Ishikawa (cell line): ENCODE data around the gene SETBP1.

ENCODE experiments used
- CEBPB ChIP-seq: IDR thresholded peaks from 2 replicates; pipeline ENCODE4 v1.6.1; 2012
- CREB1 ChIP-seq: IDR thresholded peaks from 2 replicates; pipeline ENCODE4 v1.6.1; 2012; ENCODE audit warnings: low read depth
- EGR1 ChIP-seq: IDR thresholded peaks from 2 replicates; pipeline ENCODE4 v1.6.1; 2012
- EP300 ChIP-seq: IDR thresholded peaks from 2 replicates; pipeline ENCODE4 v1.6.1; 2012; ENCODE audit warnings: borderline replicate concordance
- FOXM1 ChIP-seq: IDR thresholded peaks from 2 replicates; pipeline ENCODE4 v1.6.1; 2012; ENCODE audit warnings: low read depth, borderline replicate concordance
- NFIC ChIP-seq: IDR thresholded peaks from 2 replicates; pipeline ENCODE4 v1.6.1; 2012
- RAD21 ChIP-seq: IDR thresholded peaks from 2 replicates; pipeline ENCODE4 v1.6.1; 2012; ENCODE audit warnings: low read depth
- TAF1 ChIP-seq: IDR thresholded peaks from 2 replicates; pipeline ENCODE4 v1.6.1; 2012; ENCODE audit warnings: low read depth, mild to moderate bottlenecking
- TCF12 ChIP-seq: IDR thresholded peaks from 2 replicates; pipeline ENCODE4 v1.6.1; 2012; ENCODE audit warnings: low read depth
- TEAD4 ChIP-seq: IDR thresholded peaks from 2 replicates; pipeline ENCODE4 v1.6.1; 2012
- YY1 ChIP-seq: IDR thresholded peaks from 2 replicates; pipeline ENCODE4 v1.6.1; 2012; ENCODE audit warnings: low read depth
- ZBTB7A ChIP-seq: IDR thresholded peaks from 2 replicates; pipeline ENCODE4 v1.6.1; 2012; ENCODE audit warnings: low read depth
- TF ChIP-seq, protein P1 (sequence below): IDR thresholded peaks from 2 replicates; pipeline ENCODE4 v1.6.1; 2012
- TF ChIP-seq, protein P2 (sequence below): IDR thresholded peaks from 2 replicates; pipeline ENCODE4 v1.6.1; 2012
- TF ChIP-seq, protein P3 (sequence below): IDR thresholded peaks from 2 replicates; pipeline ENCODE4 v1.6.1; 2012; ENCODE audit warnings: low read depth, mild to moderate bottlenecking

The SETBP1 gene

DNA sequence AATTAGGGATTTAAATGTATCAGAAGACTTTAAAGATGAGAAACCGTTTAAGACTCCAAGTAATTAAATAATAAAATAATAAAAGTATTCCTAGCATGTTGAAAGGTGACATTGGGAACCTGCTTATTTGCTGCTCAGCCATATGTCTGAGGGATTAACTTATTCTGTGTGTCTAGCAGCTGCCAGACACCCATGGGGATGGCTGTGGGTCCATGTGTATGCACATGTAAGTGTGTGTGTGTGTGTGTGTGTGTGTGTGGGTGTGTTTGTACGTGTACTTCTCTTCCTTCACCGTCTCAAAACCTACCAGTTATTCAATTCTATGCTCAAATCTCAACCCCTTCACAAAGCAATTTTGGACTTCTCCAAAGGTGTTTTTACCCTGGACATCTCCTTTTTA is 124.5 kb downstream of the SETBP1 start:
- TF ChIP-seq, protein P1, sequence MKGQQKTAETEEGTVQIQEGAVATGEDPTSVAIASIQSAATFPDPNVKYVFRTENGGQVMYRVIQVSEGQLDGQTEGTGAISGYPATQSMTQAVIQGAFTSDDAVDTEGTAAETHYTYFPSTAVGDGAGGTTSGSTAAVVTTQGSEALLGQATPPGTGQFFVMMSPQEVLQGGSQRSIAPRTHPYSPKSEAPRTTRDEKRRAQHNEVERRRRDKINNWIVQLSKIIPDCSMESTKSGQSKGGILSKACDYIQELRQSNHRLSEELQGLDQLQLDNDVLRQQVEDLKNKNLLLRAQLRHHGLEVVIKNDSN: no peak
- no peak for TF ChIP-seq RAD21
- no peak for TF ChIP-seq EGR1
- TF ChIP-seq, protein P2, sequence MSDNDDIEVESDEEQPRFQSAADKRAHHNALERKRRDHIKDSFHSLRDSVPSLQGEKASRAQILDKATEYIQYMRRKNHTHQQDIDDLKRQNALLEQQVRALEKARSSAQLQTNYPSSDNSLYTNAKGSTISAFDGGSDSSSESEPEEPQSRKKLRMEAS: no peak
- TF ChIP-seq NFIC: no peak
- no peak for TF ChIP-seq FOXM1
- no peak for TF ChIP-seq YY1
- TF ChIP-seq TAF1: no peak
- TF ChIP-seq TCF12: no peak
- TF ChIP-seq TEAD4: no peak
- TF ChIP-seq, protein P3, sequence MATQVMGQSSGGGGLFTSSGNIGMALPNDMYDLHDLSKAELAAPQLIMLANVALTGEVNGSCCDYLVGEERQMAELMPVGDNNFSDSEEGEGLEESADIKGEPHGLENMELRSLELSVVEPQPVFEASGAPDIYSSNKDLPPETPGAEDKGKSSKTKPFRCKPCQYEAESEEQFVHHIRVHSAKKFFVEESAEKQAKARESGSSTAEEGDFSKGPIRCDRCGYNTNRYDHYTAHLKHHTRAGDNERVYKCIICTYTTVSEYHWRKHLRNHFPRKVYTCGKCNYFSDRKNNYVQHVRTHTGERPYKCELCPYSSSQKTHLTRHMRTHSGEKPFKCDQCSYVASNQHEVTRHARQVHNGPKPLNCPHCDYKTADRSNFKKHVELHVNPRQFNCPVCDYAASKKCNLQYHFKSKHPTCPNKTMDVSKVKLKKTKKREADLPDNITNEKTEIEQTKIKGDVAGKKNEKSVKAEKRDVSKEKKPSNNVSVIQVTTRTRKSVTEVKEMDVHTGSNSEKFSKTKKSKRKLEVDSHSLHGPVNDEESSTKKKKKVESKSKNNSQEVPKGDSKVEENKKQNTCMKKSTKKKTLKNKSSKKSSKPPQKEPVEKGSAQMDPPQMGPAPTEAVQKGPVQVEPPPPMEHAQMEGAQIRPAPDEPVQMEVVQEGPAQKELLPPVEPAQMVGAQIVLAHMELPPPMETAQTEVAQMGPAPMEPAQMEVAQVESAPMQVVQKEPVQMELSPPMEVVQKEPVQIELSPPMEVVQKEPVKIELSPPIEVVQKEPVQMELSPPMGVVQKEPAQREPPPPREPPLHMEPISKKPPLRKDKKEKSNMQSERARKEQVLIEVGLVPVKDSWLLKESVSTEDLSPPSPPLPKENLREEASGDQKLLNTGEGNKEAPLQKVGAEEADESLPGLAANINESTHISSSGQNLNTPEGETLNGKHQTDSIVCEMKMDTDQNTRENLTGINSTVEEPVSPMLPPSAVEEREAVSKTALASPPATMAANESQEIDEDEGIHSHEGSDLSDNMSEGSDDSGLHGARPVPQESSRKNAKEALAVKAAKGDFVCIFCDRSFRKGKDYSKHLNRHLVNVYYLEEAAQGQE: no peak
- TF ChIP-seq ZBTB7A: no peak
- no peak for TF ChIP-seq CREB1
- no peak for TF ChIP-seq CEBPB
- no peak for TF ChIP-seq EP300

DNA sequence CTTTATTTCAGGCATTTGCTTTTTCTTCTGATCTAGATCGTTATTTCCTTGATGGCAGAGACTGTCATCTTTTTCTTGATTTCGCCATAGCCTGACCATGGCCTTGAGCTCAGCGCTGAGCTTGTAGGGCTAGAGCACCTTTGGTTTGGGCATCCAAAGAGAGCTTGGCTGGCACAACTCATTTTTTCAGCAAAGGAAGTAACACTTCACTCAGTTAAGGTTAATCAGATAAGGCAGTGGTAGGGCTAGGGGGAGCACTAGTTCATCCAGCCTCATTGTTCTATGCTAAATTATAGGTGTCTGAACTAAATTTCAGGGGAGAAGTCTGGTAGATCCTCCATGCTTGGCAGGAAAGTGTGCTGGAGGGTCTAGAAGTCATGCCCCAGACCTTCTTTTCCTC is 125.0 kb downstream of the SETBP1 start:
- TF ChIP-seq ZBTB7A (no peak), YY1 (no peak), CEBPB (no peak), TEAD4 (no peak), NFIC (no peak), CREB1 (no peak), FOXM1 (no peak), TCF12 (no peak), EGR1 (no peak), RAD21 (no peak), EP300 (no peak), TAF1 (no peak)
- TF ChIP-seq, protein P2: no peak
- TF ChIP-seq, protein P1: no peak
- TF ChIP-seq, protein P3: no peak

DNA sequence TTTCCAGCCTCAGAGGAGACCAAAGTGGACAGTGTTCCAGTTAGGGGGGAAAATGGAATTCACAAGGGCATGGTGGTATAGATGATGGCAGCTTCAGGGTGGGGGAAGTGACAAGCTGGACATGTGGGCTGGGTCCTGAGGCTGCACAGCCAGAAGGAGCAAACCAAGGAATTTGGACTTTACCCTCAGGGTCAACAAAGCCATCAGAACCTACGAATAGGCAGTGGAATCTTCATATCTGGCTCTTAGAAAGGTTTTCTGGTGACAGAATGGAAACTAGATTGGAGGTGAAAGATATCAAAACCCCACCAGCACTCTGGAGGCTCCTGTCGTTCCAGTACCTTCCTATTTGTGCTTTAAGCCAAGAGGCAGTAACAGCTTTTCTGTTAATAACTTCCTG is 127.1 kb downstream of the SETBP1 start:
- no peak for TF ChIP-seq YY1
- no peak for TF ChIP-seq TAF1
- TF ChIP-seq, protein P2: no peak
- TF ChIP-seq FOXM1: no peak
- TF ChIP-seq, protein P3: no peak
- TF ChIP-seq, protein P1: no peak
- TF ChIP-seq CREB1: no peak
- no peak for TF ChIP-seq EGR1
- TF ChIP-seq RAD21: no peak
- no peak for TF ChIP-seq TEAD4

DNA sequence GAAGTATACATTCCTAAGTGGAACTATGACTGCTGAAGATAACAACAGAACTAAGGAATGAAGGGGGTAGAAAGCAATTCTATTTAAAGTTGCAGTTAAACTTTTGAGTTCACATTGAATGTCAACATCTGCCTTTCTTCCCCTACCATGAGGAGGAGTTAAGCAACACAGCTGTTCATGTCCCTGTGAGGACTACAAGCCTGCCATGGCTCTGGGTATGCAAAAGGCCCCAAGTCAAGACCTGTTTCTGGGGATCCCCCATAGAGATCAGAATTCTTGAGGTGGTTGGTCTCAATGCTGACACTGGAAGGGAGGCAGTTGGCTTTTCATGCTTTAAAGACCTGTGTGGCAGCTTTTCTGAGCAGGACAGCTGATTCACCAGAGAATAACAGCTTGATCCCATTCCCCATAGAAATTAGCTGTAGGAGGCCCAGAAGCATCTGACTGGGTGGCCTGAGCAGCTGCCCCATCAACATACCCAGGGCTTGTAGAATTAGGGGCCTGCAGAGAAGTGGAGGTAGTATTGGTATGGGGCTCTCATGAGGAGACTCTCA is 131.0 kb downstream of the SETBP1 start:
- no peak for TF ChIP-seq RAD21
- TF ChIP-seq TCF12: no peak
- no peak for TF ChIP-seq ZBTB7A
- TF ChIP-seq EGR1: no peak
- TF ChIP-seq, protein P2: no peak
